ENCODE data around the gene COL6A1.

Gene COL6A1

GRCh38 chr21:46006547-46007491 is 25.2 kb downstream of the COL6A1 start:
- no peak for DNase-seq (ENCODE audit: low read depth in 2 of 2)

- DNase-seq (ENCODE audit: low read depth in 2 of 2) = no peak
Measured at GRCh38 chr21:46007492-46007868, 25.9 kb downstream of the COL6A1 start.

DNA sequence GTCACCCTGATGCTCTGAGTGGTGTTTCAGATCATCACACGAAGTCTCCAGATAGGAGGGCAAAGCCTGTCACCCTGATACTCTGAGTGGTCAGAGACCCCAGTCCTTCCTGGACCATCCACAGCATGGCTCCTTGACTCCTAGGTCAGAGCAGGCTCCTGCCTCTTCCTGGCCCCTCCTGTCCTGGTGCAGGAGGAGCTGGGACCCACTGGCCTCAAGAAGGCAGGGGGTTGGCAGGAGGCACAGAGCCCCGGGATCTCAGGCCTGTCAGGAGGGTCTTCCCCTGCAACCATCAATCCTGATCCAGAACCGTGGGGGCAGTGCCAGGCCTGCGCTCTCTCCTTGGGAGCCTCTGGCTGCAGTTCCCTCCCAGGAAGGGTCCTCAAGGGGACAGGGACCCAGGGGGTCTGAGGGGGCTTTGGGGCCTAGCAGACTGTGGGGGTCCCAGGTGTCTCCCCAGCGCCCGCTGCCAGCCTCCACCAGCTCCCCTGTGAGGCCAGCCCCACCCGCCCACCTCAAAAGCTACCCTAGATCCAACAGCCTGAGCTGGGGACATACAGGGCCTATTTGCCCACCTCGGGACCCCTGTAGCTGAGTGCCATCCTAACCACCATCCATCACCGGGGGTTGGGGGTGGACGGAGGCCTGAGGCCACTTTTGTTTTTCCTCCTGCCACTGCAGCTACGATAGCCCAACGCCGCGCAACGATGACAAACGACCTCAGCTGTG is 27.5 kb downstream of the COL6A1 start:
- DNase-seq (ENCODE audit: low read depth in 2 of 2) = no peak

DNA sequence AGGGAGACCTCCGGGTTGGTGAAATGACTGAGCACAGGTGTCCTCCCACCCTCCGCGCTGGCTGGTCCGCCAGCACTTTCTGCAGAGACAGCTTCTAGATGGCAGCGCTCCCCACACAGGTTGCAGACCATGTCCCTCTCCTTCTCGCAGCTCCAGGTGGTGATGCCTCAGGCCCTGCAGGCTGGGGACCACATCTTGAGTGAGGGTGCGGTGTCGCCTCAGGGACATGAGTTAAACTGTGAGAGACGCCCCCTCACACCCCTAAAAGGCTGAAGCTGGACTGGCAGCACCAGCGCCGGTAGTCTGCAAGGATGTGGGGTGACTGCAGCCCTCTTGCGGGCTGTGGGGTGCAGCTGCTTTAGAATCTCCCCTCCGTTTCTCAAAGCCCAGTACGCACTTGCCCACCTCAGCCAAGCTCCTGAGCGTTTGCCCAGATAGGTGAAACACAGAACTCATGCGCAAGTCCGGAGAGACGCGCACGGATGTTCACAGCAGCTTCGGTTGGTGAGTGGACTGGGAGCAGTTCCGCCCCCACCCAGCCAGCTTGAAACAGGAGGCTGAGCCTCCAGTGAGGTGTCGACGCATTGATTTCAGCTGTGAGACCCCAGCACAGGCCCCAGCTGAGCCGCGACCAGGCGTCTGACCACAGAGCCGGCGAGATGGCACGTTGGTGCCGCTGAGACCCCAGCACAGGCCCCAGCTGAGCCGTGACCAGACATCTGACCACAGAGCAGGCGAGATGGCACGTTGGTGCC is 28.6 kb downstream of the COL6A1 start:
- no peak for DNase-seq (ENCODE audit: low read depth in 2 of 2)

GRCh38 chr21:46011267-46011967 is 29.8 kb downstream of the COL6A1 start:
- DNase-seq (ENCODE audit: low read depth in 2 of 2) = no peak

- DNase-seq (ENCODE audit: low read depth in 2 of 2) = no peak
Measured at GRCh38 chr21:46012154-46012553, 30.6 kb downstream of the COL6A1 start.

DNA sequence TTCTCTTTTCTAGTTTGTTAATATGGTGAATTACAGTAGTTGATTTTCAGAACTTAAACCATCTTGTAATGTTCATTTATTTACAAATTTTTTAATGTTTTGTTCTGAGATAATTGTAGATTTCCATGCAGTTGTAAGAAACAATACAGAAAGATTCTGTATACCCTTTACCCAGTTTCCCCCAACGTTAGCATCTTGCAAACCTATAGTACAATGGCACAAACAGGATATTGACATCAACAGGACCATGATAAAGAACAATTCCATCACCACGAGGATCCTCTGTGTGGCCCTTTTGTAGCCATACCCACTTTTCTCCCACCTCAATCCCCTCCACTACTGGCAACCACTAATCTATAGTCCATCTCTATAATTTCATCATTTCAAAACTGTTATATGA is 33.3 kb downstream of the COL6A1 start:
- DNase-seq (ENCODE audit: low read depth in 2 of 2) = no peak

DNA sequence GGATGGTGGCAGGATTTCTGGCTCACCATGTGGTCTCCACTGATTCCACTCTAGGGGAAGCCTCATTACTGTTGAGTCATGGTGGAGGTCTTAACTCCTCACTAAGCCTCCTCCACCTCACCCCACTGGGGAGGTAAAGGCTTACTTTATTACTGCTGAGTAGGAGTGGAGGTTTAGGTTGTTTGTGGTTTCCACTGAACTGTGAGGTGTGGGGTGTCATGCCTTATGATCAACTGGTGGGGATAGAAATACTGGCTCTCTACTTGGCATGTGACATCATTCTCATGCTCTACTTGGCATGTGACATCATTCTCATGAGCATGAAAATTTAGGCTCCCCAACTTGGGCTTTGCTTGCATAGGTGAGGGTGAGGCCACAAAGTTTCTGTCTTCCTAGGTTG is 35.6 kb downstream of the COL6A1 start:
- DNase-seq (ENCODE audit: low read depth in 2 of 2) = no peak

DNA sequence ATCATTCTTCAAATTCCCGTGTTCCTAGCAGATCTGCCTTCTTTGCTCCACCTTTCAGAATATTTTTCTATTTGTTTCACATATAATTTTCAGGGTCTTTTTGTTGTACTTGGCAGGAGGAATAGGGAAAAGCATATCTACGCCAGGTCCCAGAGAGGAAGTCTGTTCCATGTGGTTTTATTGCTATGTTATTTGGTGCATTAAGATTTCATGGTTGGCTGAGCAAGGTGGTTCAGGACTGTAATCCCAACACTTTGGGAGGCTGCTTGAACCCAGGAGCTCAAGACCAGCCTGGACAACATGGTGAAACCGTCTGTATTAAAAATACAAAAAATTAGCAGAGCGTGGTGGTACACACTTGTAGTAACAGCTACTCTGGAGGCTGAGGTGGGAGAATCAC is 36.1 kb downstream of the COL6A1 start:
- DNase-seq (ENCODE audit: low read depth in 2 of 2) = no peak

DNA sequence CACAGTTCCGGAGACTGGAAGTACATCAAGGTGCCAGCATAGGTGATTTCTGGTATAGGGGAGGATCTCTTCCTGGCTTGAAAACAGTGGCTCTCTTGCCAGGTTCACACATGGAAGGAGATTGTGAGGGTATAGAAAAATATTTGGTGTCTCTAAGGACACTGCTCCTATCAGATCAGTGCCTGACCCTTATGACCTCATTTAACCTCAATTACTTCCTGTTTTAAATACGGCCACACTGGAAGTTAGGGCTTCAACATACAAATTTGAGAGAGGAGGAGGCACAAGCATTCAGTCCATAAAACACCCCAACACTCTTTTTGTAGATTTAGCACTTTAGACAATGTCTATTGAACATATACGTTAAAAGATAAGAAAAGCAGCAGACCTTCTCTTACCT is 37.0 kb downstream of the COL6A1 start:
- no peak for DNase-seq (ENCODE audit: low read depth in 2 of 2)

- DNase-seq (ENCODE audit: low read depth in 2 of 2) = no peak
Measured at GRCh38 chr21:46020581-46020980, 39.0 kb downstream of the COL6A1 start.

- DNase-seq (ENCODE audit: low read depth in 2 of 2) = no peak
Measured at GRCh38 chr21:46021398-46021797, 39.8 kb downstream of the COL6A1 start.

DNA sequence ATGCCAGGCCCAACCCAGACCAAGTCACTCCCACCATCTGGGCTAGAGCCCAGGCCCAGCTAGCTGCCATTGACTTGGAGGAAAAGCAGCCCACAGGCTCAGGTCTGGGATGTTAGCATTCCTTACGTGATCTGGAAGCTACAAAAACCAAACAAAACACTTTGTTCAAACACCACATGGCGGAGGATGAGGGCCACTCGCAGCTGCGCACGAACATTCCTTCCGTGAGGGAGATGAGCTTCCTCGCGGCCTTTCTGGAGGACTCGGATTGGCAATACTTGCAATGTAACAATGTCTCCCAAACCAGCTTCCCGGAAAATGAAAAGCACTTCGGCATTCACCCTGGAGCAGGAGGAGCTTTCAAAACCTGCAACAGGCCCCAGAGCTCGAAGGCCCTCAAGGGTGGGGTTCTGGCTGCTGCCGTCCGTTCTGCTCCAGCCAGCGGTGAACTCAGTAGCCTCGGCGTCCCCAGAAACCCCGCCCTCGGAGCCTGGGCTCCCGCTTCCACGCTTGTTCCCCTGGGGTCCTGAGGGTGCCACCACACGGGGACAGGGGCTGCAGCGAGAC is 40.5 kb downstream of the COL6A1 start:
- no peak for DNase-seq (ENCODE audit: low read depth in 2 of 2)

GRCh38 chr21:46022551-46023525 is 41.3 kb downstream of the COL6A1 start:
- DNase-seq (ENCODE audit: low read depth in 2 of 2) = no peak

- no peak for DNase-seq (ENCODE audit: low read depth in 2 of 2)
Measured at GRCh38 chr21:46023555-46023954, 42.0 kb downstream of the COL6A1 start.

GRCh38 chr21:46024141-46024540 is 42.6 kb downstream of the COL6A1 start:
- no peak for DNase-seq (ENCODE audit: low read depth in 2 of 2)

GRCh38 chr21:46025113-46025770 is 43.7 kb downstream of the COL6A1 start:
- no peak for DNase-seq (ENCODE audit: low read depth in 2 of 2)

DNA sequence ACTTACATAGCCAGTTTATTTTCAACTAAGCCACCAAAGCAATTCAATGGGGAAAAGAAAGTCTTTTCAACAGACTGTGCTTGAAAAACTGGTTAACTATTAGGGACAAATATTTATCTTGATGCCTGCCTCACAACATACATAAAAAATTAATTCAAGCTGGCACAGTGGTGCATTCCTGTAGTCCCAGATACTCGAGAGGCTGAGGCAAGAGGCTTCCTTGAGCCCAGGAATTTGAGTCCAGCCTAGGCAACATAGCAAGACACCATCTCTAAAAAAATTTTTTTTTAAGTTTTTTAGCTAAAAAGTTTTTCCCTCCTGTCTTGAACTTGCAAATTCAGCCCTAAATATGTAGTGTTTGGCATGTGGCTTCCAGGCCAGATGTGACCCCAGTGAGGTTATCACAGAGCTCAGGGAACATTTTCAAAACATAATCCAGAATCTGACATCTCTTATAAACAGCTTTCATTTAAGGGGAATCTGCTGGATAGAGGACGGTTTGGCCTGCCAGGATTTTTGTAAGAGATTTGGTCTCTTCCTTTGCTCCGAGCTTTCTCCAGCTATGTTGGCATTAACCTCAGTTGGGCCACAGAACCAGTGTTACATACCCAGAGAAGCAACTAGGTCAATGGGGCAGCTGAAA is 46.4 kb downstream of the COL6A1 start:
- no peak for DNase-seq (ENCODE audit: low read depth in 2 of 2)

DNA sequence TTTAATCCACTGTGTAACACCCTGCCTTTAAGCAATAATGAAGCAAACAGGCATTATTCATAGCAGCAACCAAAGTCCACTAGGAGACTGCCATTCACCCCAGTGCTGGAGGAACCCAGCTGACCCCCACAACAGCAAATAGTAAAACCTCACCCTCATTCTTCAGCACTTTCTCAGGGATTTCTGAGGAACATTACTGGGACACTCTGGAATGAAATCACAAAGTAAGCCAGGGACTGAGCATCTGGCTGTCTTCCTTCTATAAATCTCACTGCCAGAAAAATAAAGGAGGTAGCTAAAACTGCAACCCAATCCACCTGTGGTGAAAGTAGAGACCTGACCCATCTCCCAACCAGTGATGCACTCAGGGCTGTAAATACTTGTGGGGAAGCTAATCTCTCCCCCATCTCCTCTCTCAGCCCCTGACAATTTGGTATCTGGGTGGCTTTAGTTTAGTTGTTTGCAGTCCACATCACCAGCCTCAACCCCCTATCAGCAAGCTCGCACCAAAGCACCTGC is 47.1 kb downstream of the COL6A1 start:
- no peak for DNase-seq (ENCODE audit: low read depth in 2 of 2)
